GM21447 (cell line): ENCODE data around the gene RABAC1.

Experiments used
- ATAC-seq: cut with Tn5 transposase; IDR thresholded peaks from one replicate; pipeline ENCODE4 v1.9.1; 2021; ENCODE audit not compliant: unreplicated experiment

The RABAC1 gene

GRCh38 chr19:41990028-41990427, 30.9 kb upstream of the RABAC1 start:
- no peak for ATAC-seq

DNA sequence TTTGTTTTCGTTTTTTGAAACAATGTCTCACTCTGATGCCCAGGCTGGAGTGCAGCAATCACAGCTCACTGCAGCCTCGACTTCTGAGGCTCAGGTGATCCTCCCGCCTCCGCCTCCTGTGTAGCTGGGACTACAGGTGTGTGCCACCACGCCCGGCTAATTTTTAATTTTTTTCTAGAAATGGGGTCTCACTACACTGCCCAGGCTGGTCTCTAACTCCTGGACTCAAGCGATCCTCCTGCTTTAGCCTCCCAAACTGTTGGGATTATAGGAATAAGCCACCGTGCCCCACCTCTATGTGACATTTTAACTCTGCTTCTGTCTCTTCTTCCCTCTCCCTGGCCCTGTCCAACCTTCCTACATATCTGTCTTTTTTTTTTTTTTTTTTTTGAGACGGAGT, 29.8 kb upstream of the RABAC1 start:
- ATAC-seq = no peak

GRCh38 chr19:41987141-41987860, 28.2 kb upstream of the RABAC1 start:
- no peak for ATAC-seq

DNA sequence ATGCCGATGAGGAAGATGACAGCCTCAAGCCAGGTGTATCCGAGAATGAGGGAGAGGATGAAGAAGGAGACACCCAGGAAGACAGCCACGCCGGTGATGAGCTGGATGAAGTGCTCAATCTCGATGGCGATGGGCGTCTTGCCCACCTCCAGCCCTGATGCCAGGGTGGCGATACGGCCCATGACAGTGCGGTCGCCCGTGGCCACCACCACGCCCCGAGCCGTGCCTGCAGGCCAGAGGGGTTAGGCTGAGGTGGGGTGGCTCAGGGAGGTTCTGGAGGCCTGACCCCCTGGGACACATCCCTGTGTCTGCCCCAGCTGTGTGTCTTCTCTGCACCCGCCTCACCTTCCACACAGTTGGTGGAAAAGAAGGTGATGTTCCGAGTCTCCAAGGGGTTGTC, 25.8 kb upstream of the RABAC1 start:
- no peak for ATAC-seq

DNA sequence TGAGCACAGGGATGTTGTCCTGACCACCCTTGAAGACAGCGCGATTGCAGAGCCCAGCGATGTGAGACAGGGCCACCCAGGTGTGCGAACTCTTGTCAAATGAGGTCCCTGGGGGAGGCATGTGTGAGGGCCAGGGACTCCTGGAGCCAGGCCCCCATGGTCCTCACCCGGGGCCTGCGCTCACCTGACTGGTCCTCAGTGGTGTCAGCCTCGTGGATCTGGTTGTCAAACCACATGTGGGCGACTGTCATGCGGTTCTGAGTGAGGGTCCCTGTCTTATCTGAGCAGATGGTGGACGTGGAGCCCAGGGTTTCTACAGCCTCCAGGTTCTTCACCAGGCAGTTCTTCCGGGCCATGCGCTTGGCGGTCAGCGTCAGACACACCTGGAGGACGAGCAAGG, 22.6 kb upstream of the RABAC1 start:
- ATAC-seq = no peak

DNA sequence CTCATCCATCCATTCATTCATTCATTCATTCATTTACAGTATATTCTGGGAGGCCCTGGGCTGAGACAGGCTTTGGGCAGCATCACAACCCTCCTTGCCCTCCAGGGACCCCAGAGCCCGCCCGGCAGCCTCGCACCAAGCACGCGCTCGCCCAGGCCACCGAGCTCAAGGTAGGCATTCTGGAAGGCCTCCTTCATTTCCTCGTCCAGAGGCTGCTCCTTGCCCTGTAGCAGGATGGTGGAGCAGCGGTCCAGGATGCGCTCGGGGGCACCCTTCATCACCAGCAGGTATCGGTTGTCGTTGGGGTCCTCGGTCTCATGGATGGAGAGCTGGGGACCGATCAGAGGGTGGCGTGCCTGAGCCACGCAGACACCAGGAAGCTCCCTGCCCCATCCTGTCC, 19.3 kb upstream of the RABAC1 start:
- no peak for ATAC-seq

DNA sequence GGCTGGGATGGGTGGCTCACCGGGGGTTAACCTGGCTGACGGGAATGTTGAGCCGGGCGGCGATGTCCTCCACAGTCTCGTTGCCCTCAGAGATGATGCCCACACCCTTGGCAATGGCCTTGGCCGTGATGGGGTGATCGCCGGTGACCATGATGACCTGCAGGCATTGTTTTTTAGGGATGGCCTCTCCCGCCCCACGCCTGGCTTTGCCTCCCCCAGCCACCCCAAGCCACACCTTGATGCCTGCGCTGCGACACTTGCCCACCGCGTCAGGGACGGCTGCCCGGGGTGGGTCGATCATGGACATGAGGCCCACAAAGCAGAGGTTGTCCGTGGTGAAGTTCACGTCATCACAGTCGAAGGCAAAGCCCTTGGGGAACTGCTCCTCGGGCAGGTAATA, 18.8 kb upstream of the RABAC1 start:
- no peak for ATAC-seq

- ATAC-seq = no peak
Observed at GRCh38 chr19:41974652-41975051, 15.5 kb upstream of the RABAC1 start.

DNA sequence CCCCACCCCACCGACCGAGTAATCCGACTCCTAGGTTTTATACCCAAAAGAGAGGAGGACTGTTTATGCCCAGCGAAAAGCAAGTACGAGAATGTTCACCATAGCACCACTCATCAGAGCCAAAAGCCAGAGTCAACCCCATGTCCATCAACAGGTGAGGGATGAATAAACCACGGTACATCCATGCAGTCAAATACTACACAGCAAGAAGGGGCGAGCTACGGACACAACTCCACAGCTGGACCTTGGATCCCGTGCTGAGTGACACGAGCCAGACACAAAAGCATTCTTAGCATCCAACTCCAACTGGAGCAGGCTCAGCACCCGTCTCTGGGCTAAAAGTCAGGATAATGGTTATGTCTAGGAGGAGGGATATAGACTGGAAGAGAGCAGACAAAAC, 12.2 kb upstream of the RABAC1 start:
- ATAC-seq = no peak

DNA sequence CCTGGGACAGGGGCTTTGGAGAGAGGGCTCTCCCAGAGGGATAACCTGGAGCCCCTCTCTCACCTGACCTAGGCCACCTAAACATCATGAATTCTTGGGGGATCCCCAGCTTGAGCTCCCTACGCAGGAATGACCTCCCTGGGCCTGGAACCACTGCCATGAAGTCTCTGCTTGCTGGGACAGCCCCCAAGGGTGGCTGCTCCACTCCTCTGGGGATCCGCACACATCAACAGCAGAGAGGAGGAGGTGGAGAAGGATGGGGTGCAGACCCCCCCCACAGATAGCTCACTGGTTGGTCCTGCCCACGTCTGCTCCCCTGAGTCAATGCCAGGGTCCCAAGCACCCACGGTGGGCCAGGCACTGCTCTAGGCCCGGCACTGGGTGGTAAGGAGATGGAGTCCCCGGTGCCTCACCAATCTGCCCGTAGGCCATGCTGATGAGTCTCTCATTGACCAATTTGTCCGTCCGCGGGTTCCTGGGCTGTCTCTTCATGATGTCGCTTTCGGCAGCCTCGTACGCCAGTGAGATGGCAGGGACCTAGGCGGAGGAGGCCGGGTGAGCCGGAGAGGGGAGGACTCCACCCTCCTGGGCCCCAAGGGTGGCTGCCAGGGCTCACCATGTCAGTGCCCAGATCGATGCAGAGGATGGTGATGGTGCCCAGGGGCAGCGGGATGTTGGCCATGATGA, 10.8 kb upstream of the RABAC1 start:
- no peak for ATAC-seq

- no peak for ATAC-seq
Observed at GRCh38 chr19:41968751-41969595, 9.9 kb upstream of the RABAC1 start.

DNA sequence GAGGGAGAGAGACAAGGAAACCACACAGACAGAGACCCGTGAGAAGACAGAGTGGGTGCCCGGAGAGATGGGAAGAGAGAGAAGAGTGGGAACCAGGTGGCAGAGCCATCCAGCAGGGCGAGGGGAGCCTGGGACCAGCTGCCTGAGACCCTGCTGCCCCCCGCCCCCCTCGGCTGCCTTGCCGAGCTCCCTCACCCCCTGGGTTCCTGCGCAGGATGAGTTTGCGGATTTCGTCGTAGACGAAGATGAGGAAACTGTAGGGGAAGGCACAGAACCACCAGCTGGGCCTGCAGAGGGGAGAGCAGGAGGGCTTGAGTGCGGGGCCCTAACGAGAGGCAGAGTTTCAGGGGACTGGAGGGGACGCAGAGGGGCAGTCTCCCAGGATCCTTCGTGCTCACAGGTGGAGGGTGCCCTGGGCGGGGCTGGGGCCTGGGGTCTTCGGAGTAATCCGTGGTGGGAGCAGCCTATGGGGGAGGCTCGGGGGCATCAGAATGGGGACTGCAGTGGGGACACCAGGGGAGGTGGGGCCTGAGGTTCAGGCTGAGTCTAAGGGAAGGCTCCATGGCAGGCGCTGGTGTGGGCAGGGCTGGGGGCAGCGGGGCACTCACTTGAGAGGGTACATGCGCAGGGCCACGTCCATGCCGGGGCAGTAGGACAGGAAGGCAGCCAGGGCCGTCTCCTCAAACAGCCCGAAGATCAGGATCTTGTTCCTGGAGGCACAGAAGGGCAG, 8.1 kb upstream of the RABAC1 start:
- ATAC-seq = no peak

GRCh38 chr19:41965106-41965505, 6.0 kb upstream of the RABAC1 start:
- no peak for ATAC-seq

- ATAC-seq = no peak
Observed at GRCh38 chr19:41960973-41961372, 1.9 kb upstream of the RABAC1 start.

DNA sequence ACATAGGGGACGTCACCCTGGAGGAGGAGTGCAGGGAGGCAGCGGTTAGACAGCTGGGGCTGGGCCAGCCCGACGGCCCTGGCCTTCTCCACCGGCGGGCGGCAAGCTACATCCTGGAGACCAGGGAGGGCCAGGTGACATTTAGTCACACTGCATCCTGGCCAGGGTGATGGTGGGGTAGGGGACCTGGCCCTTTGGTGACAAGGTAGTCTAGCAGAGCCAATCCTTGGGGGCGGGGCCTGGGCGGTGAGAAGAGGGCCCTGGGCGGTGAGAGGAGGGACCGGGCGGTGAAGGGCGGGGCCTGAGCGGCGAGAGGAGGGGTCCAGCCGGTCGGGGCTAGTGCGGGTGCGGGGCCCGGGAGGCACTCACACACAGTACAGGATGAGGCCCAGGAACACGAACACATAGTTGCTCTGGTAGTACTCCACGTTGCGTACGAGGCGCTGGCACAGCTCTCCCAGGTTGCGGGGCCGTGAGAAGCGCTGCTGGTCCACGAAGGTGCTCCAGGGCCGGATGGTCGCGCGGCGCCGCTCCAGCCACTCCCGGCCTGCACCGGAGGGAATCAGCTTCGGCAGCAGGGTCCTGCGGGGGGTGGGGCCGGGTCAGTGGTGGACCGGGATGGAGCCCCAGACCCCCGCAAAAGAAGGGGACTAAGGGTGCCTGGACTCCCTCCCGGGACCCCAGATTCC, 610 bp downstream of the RABAC1 start:
- peak; percentile 59 for ATAC-seq

DNA sequence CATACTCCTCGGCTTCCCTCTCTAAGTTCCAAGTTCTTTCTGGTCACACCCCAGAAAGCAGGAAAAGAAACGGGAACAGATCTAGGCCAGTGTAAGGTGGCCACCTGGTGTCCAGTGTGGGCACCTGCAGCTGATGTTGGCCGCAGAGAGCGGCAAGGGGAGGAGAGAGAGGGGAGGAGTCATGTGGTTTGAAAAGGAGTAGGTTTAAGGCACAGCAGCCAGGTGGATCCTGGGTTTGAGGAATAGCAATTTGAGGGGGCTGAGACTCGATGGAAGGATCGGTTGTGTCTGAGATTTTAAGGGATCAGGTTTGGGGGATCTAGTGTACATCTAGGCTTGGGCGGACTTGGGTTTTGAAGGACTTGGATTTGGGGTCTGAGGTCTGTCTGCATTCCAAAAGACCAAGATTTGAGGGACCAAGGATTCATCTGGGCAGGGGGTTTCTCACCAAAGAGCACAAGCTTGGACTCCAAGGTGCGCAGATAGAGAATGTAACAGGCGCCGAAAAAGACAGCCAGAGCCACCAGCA, 1.2 kb downstream of the RABAC1 start:
- no peak for ATAC-seq

DNA sequence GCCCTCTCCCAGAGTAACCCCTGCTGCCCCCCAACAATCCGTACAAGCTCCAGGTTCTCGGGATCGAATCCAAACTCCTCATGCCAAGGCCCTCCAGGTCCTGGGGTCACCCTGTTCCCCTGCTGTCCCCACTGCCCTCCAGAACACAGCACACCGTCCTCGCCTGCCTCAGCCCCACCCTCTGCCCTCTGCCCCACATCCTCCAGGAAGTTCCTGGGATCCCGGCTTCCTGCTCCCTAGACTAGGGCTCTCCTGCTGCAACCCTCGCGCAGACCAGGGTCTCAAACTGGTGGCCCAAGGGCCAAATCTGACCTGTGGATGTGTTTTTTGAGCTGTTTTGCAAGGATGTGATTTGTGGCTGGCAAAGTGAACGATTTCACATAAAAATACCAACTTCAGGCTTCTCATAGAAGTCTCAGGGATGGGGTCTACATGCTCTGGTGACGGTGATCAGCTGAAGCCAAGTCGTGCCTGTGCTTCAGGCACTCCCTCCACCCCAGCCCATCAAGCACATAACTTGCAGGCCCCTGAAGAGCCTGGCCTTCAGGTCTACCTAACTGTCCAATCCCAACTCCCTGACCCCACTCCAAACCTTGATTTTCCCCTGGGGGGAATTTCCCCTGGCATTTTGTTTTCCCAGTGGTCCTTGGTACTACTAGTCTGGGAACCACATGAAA, 1.8 kb downstream of the RABAC1 start:
- ATAC-seq = no peak

DNA sequence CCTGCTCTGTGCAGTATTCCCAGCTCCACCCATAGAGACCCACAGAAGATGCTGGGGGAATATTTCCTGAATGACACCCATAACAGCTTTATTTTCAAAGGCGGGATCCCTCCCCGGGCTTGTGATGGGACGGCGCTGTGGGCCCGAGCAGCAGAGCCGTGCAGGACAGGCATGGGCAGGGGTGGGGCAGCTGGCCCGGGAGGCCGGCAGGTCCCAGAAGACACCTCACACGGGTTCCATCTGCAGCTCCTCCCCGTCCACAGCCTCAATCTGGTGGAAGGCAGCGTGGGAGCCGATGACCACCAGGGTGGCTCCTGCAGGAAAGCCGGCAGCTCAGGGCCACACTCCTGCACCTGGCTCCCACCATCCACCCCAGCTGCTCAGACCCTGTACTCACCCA, 2.5 kb downstream of the RABAC1 start:
- ATAC-seq = no peak

DNA sequence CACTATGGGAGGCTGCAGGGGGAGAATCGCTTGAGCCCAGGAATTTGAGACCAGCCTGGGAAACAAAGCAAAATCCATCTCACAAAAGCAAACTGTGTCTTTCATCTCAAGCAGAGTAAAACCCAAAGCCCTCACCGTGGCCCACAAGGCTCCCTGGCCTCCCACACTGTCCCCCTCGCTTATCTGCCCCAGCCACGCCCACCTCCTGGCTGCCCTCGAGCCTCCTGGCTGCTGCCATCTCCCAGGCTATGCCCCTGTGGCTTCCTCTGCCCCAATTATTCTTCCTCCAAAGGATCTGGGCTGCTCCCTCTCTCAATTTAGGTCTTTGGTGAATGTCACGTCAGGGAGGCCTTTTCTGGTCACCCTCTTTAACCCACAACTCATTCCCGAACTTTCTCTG, 3.6 kb downstream of the RABAC1 start:
- no peak for ATAC-seq

DNA sequence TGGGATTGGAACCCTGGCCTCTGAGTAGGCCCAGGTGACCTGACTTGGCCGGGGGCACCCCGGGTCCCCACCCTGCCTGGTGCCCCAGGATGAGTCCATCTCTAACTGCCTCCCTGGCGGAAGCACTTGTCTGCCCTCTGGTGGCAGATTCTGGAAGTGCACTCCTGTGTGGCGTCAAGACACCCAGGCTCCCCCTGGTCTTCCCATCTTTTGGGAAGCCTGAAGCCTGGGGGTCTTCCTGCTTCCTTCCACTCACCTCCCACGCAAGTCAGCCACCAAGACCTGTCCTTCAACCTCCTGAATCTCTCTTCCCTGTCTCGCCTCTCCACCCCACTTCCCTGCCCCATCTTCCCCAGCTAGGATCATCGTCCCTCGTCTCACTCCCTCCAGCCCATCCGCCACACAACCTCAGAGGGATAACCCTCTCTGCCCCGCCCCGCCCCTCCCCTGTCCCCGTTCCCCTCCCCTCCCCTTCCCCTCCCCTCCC, 7.4 kb downstream of the RABAC1 start:
- ATAC-seq = no peak
